PC-9 (cell line): ENCODE results near the gene IL17C.

Experiments
- CTCF ChIP-seq: fragments of 200-600 bp; sonication (generic); conservative IDR thresholded peaks from 2 replicates; pipeline ENCODE4 v1.6.1; 2017; ENCODE audit warnings: mixed run types, antibody characterized with exemption, mild to moderate bottlenecking, moderate library complexity
- EZH2 ChIP-seq: fragments of 200-600 bp; sonication (generic); IDR thresholded peaks from 2 replicates; pipeline ENCODE4 v1.8.0; 2017; ENCODE audit warnings: antibody characterized with exemption, low read depth

DNA sequence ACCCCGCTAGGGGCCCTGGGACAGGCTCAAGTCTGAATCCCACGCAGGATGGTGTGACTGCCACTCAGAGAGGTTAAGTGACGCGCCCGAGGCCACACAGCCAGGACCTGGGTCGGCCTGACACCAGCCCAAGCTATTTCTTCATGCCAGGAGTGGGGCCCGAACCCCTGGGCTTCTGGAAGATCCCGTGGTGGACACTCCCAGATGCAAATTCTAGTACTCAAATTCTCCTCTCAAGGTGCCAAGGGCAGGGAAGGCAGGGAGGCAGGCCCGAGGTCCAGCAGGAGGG is 5.2 kb downstream of the IL17C start:
- no peak for TF ChIP-seq CTCF
- no peak for TF ChIP-seq EZH2
